Motor neuron (in vitro differentiated cells): ENCODE data around the gene SLC25A42. TPM values are rescaled to one million over a fixed set of nuclear protein-coding genes. Genes with fewer than 3 reads are reported as not detected.

ENCODE experiments used
- ATAC-seq, 8 experiments: fragments of 200-7000 bp; cut with Tn5 transposase; replicated peaks in 6 of 8; 2 replicates each; pipeline ENCODE4 v1.8.0; 2021; ENCODE audit warnings: mild to moderate bottlenecking in 8 of 8, moderate library complexity in 8 of 8
- H3K27ac ChIP-seq, 2 donors: fragments of 250-450 bp; sonication (Bioruptor Pico); 2 replicates each; pipeline ENCODE4 v1.9.0; 2021; ENCODE audit warnings: antibody characterized with exemption in 2 of 2, mild to moderate bottlenecking in 2 of 2, moderate library complexity in 1 of 2
- H3K4me1 ChIP-seq, 2 donors: fragments of 250-450 bp; sonication (Bioruptor Pico); replicated peaks in 1 of 2; 2 replicates each; pipeline ENCODE4 v1.6.1; 2021; ENCODE audit warnings: antibody characterized with exemption in 2 of 2, mild to moderate bottlenecking in 2 of 2, moderate library complexity in 1 of 2
- H3K4me3 ChIP-seq, 5 donors: fragments of 250-450 bp; sonication (Bioruptor Pico); 2 replicates each; pipeline ENCODE4 v1.9.0; 2021; ENCODE audit warnings: antibody characterized with exemption in 5 of 5, mild to moderate bottlenecking in 5 of 5, moderate library complexity in 4 of 5
- WGBS, 10 experiments: fragments of 450-650 bp; shearing (Covaris generic); methylation state at CpG; one replicate each; pipeline ENCODE4 v1.0.0; 2022; 5-methylcytosine and 5-hydroxymethylcytosine counted together
- in situ Hi-C, 9 experiments: fragments of 400-800 bp; cut with MboI; loops; one replicate each; pipeline ENCODE4 v1.15.0; 2021; ENCODE audit warnings: low sequenced_read_pairs in 9 of 9, low pct_unique_long_range_greater_than_20kb in 2 of 9; ENCODE audit not compliant: unreplicated experiment in 9 of 9
- total RNA-seq, 8 experiments: library from RNA; unstranded; fragments of 300-600 nt; gene quantifications; 2 replicates each; pipeline versions ENCODE4 v1.2.3 to v1.2.4, GENCODE V29; 2022

Gene SLC25A42
- total RNA-seq, 8 experiments from 2014 or later, result 3.8 to 15.6 (median 7.9) TPM

- no peaks in the 10 kb centered on the region for H3K4me1 ChIP-seq
- H3K4me3 ChIP-seq, result no peak overlapping the region
- WGBS, 10 experiments, result 17 to 100% (median 97%) methylated on average over 1 to 14 of the region's 25 CpGs; no CpG with 5 or more reads in 1 of the 10 experiments
- in situ Hi-C loops, result no loop called here
- ATAC-seq, result peak; percentile 55 to 85 (median 70)
- H3K27ac ChIP-seq, result no peak overlapping the region
Observed at GRCh38 chr19:19053508-19054314, 10.1 kb upstream of the SLC25A42 start.

GRCh38 chr19:19054315-19054938, 9.4 kb upstream of the SLC25A42 start:
- WGBS, 10 experiments, result 80 to 100% (median 90%) methylated on average over 2 to 6 of the region's 15 CpGs; no CpG with 5 or more reads in 3 of the 10 experiments

GRCh38 chr19:19054939-19055440, 8.8 kb upstream of the SLC25A42 start:
- in situ Hi-C loops, result no loop called here
- no peak for ATAC-seq
- Histone ChIP-seq H3K27ac (no peak overlapping the region), H3K4me1 (no peaks in the 10 kb centered on the region), H3K4me3 (no peak overlapping the region)
- WGBS, 10 experiments, result 83 to 100% (median 98%) methylated on average over 1 to 12 of the region's 19 CpGs; no CpG with 5 or more reads in 4 of the 10 experiments

More at GRCh38 chr19:19054315-19054938, 9.4 kb upstream of the SLC25A42 start:
- Histone ChIP-seq H3K4me3 (no peak overlapping the region), H3K4me1 (no peaks in the 10 kb centered on the region), H3K27ac (no peak overlapping the region)
- ATAC-seq, result no peak
- in situ Hi-C loops, result no loop called here

GRCh38 chr19:19055701-19056100, 8.1 kb upstream of the SLC25A42 start:
- no peak overlapping the region for H3K4me3 ChIP-seq
- H3K27ac ChIP-seq, result no peak overlapping the region
- WGBS, 10 experiments, result 71 to 100% (median 83%) methylated on average over 1 of the region's 13 CpGs; no CpG with 5 or more reads in 7 of the 10 experiments
- no peak for ATAC-seq
- in situ Hi-C loops, result no loop called here
- H3K4me1 ChIP-seq, result no peaks in the 10 kb centered on the region

GRCh38 chr19:19056636-19057275, 7.0 kb upstream of the SLC25A42 start:
- no peak for ATAC-seq

GRCh38 chr19:19057317-19057716, 6.5 kb upstream of the SLC25A42 start:
- H3K4me1 ChIP-seq, result peaks cover 0 to 3% of the 10 kb centered on the region in 2 donors
- no peak overlapping the region for H3K4me3 ChIP-seq
- in situ Hi-C loops, result no loop called here
- ATAC-seq, result no peak
- no peak overlapping the region for H3K27ac ChIP-seq
- WGBS, 10 experiments, result 86 to 100% (median 93%) methylated on average over 3 to 7 of the region's 13 CpGs; no CpG with 5 or more reads in 6 of the 10 experiments

More at GRCh38 chr19:19056636-19057275, 7.0 kb upstream of the SLC25A42 start:
- H3K4me1 ChIP-seq, result no peaks in the 10 kb centered on the region
- in situ Hi-C loops, result no loop called here
- H3K4me3 ChIP-seq, result no peak overlapping the region
- no peak overlapping the region for H3K27ac ChIP-seq
- 60 to 100% (median 85%) methylated on average over 1 to 2 of the region's 9 CpGs; no CpG with 5 or more reads in 6 of the 10 experiments for WGBS, 10 experiments

- 86% methylated on average over 3 of the region's 7 CpGs; no CpG with 5 or more reads in 9 of the 10 experiments for WGBS, 10 experiments
- Histone ChIP-seq H3K4me1 (peaks cover 2 to 7% of the 10 kb centered on the region in 2 donors), H3K4me3 (no peak overlapping the region), H3K27ac (no peak overlapping the region)
- in situ Hi-C loops, result no loop called here
- ATAC-seq, result no peak
Observed at GRCh38 chr19:19057720-19058119, 6.1 kb upstream of the SLC25A42 start.

- WGBS, 10 experiments, result 100% methylated on average over 1 to 7 of the region's 17 CpGs; no CpG with 5 or more reads in 6 of the 10 experiments
- Histone ChIP-seq H3K27ac (no peak overlapping the region), H3K4me1 (peaks cover 5 to 11% of the 10 kb centered on the region in 2 donors), H3K4me3 (no peak overlapping the region)
- in situ Hi-C loops, result no loop called here
- no peak for ATAC-seq
Observed at GRCh38 chr19:19059018-19059836, 4.6 kb upstream of the SLC25A42 start.

GRCh38 chr19:19059837-19060611, 3.8 kb upstream of the SLC25A42 start:
- H3K4me1 ChIP-seq, result peaks cover 5 to 11% of the 10 kb centered on the region in 2 donors
- ATAC-seq, result no peak
- 40 to 94% (median 83%) methylated on average over 2 to 4 of the region's 12 CpGs; no CpG with 5 or more reads in 6 of the 10 experiments for WGBS, 10 experiments
- in situ Hi-C loops, result no loop called here
- H3K27ac ChIP-seq, result no peak overlapping the region
- no peak overlapping the region for H3K4me3 ChIP-seq

GRCh38 chr19:19061506-19061905, 2.3 kb upstream of the SLC25A42 start:
- 83 to 100% (median 89%) methylated on average over 1 to 4 of the region's 8 CpGs; no CpG with 5 or more reads in 4 of the 10 experiments for WGBS, 10 experiments
- no peak for ATAC-seq
- H3K27ac ChIP-seq, result no peak overlapping the region
- in situ Hi-C loops, result no loop called here
- H3K4me3 ChIP-seq, result no peak overlapping the region
- peaks cover 9 to 14% of the 10 kb centered on the region in 2 donors for H3K4me1 ChIP-seq

- Histone ChIP-seq H3K4me1 (peaks cover 9 to 14% of the 10 kb centered on the region in 2 donors), H3K4me3 (peak overlapping the region; percentile 32 to 62 (median 39)), H3K27ac (peak overlapping the region; percentile 70 to 84)
- ATAC-seq, result no peak
- WGBS, 10 experiments, result 40% methylated on average over 1 to 3 of the region's 4 CpGs; no CpG with 5 or more reads in 8 of the 10 experiments
- in situ Hi-C loops, result no loop called here
Observed at GRCh38 chr19:19062454-19063182, 1.2 kb upstream of the SLC25A42 start.
